Psoas muscle (tissue), 8 donors: ENCODE data around the gene MICU1. TPM values are rescaled to one million over a fixed set of nuclear protein-coding genes. Genes with fewer than 3 reads are reported as not detected.

Experiments used
- ATAC-seq, 4 donors: fragments of 200-7000 bp; cut with Tn5 transposase; one replicate each; pipeline ENCODE4 v1.9.1; 2020; ENCODE audit warnings: moderate library complexity in 3 of 4, mild to moderate bottlenecking in 2 of 4
- DNase-seq, 2 donors: peaks; one replicate each; pipeline ENCODE4 v3.0.0-alpha.2; 2020
- H3K27ac ChIP-seq: fragments of 200-600 bp; one replicate; pipeline ENCODE4 v1.8.0; 2022
- H3K27me3 ChIP-seq, 3 donors: fragments of 200-600 bp in 1 of 3; one replicate each; pipeline versions ENCODE4 v1.6.1 to v1.8.0; 2013 to 2022; ENCODE audit warnings: low read length in 2 of 3, mild to moderate bottlenecking in 2 of 3, moderate library complexity in 1 of 3; ENCODE audit not compliant: insufficient read depth in 3 of 3
- H3K36me3 ChIP-seq, 2 donors: fragments of 200-600 bp in 1 of 2; one replicate each; pipeline versions ENCODE4 v1.6.1 to v1.8.0; 2013 to 2022; ENCODE audit warnings: low read depth in 1 of 2, mild to moderate bottlenecking in 1 of 2, moderate library complexity in 1 of 2; ENCODE audit not compliant: insufficient read depth in 1 of 2
- H3K4me1 ChIP-seq: fragments of 200-600 bp; one replicate; pipeline ENCODE4 v1.8.0; 2022
- H3K4me3 ChIP-seq: fragments of 200-600 bp; one replicate; pipeline ENCODE4 v1.8.0; 2022; ENCODE audit warnings: mild to moderate bottlenecking
- H3K9me3 ChIP-seq: fragments of 200-600 bp; one replicate; pipeline ENCODE4 v1.8.0; 2022
- WGBS, 3 donors: extraction: QIAGEN DNeasy Blood & Tissue Kit; methylation state at CpG; one replicate each; pipeline versions ENCODE4 v1.1.6 to v1.1.7; 2013; 5-methylcytosine and 5-hydroxymethylcytosine counted together
- intact Hi-C, 2 donors: fragments of 100-400 bp; cut with DNase I; formaldehyde crosslinking; loops; one replicate each; pipeline versions ENCODE4 v1.11.0 to v1.14.2; 2022
- polyA plus RNA-seq, 3 donors: library from polyadenylated mRNA; stranded (reverse); fragments of 200-250 nt; gene quantifications; one replicate each; pipeline ENCODE4 v1.2.3, GENCODE V29; 2013
- total RNA-seq, 4 donors: library from RNA; stranded (reverse); fragmentation: NEBNext Ultra II Directional in 2 of 4; extraction: Animal tissue kit (Norgen Biotek cat#: 25700) in 2 of 4; gene quantifications; one replicate each; pipeline versions ENCODE4 v1.2.1 to v1.2.4, GENCODE V29; 2021 to 2023
- TF ChIP-seq, protein P1 (sequence below): fragments of 200-600 bp; IDR thresholded peaks from one replicate; pipeline ENCODE4 v1.8.0; 2022; ENCODE audit warnings: antibody characterized with exemption
- donor health status: healthy with polysubstance abuse.
- donor health status: DM: no; HTN: no; CAD: no; lungs with moderate emphysema.
- donor health status: Bipolar disorder and iron deficiency.
- donor health status: healthy.
- donor health status: DM: yes; HTN: yes; CAD: no.
- donor health status: DM: no; HTN: no; CAD: no.
- donor health status: DM: no; HTN: no; CAD: no.
- donor health status: DM: yes; HTN: yes; CAD: no.

The MICU1 gene
- total and polyA plus RNA-seq, 7 donors = 31.0 to 57.8 (median 37.3) TPM

DNA sequence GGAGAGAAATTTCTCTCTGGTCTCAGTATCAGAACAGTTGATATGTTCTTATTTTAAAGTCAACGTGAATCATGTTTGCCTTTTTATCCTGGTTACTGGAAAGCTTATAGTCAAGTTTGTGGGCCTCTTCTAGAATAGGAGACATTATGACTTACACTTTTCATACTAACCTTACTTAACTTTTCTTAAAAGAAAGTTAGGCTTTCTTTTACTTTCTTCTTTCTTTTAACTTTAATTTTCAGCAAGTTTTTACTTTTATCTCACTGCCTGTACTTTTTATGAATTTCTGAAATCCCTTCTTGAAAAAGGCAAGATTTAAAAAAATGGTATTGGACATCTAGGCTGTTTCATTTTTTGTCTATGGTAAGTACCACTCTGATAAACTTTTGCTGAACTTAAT, 195.9 kb downstream of the MICU1 start:
- Histone ChIP-seq H3K4me3 (no peak overlapping the region), H3K4me1 (no peaks in the 10 kb centered on the region), H3K36me3 (no peaks in the 10 kb centered on the region), H3K27ac (no peak overlapping the region), H3K9me3 (no peaks in the 10 kb centered on the region), H3K27me3 (no peaks in the 10 kb centered on the region)
- intact Hi-C loops = no loop called here
- ATAC-seq (no peak), DNase-seq (no peak)
- TF ChIP-seq, protein P1, sequence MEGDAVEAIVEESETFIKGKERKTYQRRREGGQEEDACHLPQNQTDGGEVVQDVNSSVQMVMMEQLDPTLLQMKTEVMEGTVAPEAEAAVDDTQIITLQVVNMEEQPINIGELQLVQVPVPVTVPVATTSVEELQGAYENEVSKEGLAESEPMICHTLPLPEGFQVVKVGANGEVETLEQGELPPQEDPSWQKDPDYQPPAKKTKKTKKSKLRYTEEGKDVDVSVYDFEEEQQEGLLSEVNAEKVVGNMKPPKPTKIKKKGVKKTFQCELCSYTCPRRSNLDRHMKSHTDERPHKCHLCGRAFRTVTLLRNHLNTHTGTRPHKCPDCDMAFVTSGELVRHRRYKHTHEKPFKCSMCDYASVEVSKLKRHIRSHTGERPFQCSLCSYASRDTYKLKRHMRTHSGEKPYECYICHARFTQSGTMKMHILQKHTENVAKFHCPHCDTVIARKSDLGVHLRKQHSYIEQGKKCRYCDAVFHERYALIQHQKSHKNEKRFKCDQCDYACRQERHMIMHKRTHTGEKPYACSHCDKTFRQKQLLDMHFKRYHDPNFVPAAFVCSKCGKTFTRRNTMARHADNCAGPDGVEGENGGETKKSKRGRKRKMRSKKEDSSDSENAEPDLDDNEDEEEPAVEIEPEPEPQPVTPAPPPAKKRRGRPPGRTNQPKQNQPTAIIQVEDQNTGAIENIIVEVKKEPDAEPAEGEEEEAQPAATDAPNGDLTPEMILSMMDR = no peak
- 79 to 86% (median 79%) methylated on average over 1 of the region's 1 CpG for WGBS, 3 donors

DNA sequence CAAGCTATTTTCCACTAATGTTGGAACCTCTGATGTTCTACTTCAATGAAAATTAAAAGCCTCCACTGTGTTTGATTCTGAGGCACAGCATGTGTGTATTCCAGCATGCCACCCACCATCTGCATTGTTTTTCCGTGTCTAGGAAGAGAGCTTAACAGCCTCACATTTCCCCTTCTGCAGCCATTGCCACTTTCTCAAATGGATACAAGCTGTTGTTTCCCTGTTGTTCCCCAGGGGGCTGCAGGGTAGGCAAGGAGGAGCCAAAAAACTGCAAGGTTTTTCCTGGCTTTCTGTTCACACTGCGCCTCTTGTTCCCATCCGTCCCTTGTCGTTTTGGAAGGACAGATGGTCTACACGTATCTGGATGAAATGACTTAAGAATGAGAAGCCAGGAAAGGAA, 198.9 kb downstream of the MICU1 start:
- TF ChIP-seq, protein P1 = no peak
- H3K4me3 ChIP-seq = no peak overlapping the region
- intact Hi-C loops = no loop called here
- WGBS, 3 donors = 41 to 48% (median 45%) methylated on average over 5 of the region's 5 CpGs
- no peaks in the 10 kb centered on the region for H3K27me3 ChIP-seq
- no peak for DNase-seq
- H3K4me1 ChIP-seq = no peaks in the 10 kb centered on the region
- H3K36me3 ChIP-seq = peaks cover 2 to 16% of the 10 kb centered on the region in 2 donors
- no peak overlapping the region for H3K27ac ChIP-seq
- no peak for ATAC-seq
- H3K9me3 ChIP-seq = no peaks in the 10 kb centered on the region

DNA sequence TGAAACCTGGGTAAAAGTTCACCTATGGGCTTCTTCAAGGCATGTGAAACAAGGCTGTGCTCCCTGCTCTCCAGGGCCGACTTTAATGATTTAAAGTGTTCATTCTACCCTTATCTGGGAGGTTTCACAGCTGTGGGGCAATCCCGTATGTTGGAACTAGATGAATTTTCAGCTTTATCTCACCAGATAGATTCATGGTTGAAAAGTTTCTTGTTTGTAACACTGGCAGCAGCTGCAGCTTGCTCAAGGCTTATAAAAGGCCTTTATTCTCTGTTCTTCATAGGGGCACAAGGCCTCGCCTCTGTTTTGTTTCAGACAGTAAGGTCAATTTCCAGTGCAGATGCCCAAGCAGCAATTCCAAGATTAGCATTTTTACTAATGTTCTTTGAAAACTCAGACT, 200.7 kb downstream of the MICU1 start:
- WGBS, 3 donors = 77 to 83% (median 79%) methylated on average over 3 of the region's 3 CpGs
- Histone ChIP-seq H3K4me1 (no peaks in the 10 kb centered on the region), H3K36me3 (peaks cover 5 to 28% of the 10 kb centered on the region in 2 donors), H3K9me3 (no peaks in the 10 kb centered on the region), H3K4me3 (no peak overlapping the region), H3K27me3 (no peaks in the 10 kb centered on the region), H3K27ac (no peak overlapping the region)
- TF ChIP-seq, protein P1 = no peak
- DNase-seq (no peak), ATAC-seq (no peak)
- intact Hi-C loops = no loop called here

DNA sequence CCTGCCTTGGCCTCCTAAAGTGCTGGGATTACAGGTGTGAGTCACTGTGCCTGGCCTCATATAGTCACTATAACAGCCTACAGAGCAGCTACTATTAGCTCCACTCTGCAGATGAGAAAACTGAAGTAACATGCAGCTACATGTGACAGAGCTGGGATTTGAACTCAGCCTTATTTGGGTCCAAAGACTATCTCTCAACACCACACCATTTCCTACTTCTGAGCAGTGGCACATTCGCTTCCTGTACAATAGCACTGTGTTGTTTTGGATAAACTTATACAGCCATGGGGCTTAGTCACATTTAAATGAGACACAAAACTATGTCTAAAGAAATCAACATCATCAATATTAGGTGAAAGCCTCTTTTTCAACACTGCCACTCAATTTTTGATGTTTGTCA, 201.3 kb downstream of the MICU1 start:
- H3K4me1 ChIP-seq = no peaks in the 10 kb centered on the region
- intact Hi-C loops = no loop called here
- TF ChIP-seq, protein P1 = no peak
- H3K27me3 ChIP-seq = no peaks in the 10 kb centered on the region
- no peak overlapping the region for H3K4me3 ChIP-seq
- H3K36me3 ChIP-seq = peaks cover 5 to 31% of the 10 kb centered on the region in 2 donors
- 90 to 97% (median 93%) methylated on average over 1 of the region's 1 CpG for WGBS, 3 donors
- ATAC-seq (no peak), DNase-seq (no peak)
- H3K27ac ChIP-seq = no peak overlapping the region
- no peaks in the 10 kb centered on the region for H3K9me3 ChIP-seq

DNA sequence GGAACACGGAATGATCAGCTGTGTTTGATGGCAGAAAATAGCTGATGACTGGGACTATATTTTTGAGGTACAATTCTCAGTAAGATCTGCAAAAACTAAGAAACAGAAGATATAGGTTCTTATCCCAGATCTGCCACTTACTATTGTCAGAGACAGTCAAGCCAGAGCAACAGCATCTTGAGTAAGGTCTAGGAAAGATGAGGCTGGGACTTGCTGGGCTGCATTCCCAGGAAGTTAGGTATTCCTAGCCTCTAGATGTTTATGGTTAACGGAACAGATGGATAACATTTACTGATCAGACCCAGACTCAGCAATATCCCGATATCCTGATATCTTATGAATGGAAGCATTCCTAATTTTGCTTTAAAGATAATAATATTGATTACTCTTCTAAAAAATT, 202.5 kb downstream of the MICU1 start:
- no peaks in the 10 kb centered on the region for H3K9me3 ChIP-seq
- intact Hi-C loops = no loop called here
- no peak for ATAC-seq
- H3K36me3 ChIP-seq = peaks cover 5 to 31% of the 10 kb centered on the region in 2 donors
- H3K4me1 ChIP-seq = no peaks in the 10 kb centered on the region
- H3K27me3 ChIP-seq = no peaks in the 10 kb centered on the region
- no peak for DNase-seq
- TF ChIP-seq, protein P1 = no peak
- H3K4me3 ChIP-seq = no peak overlapping the region
- WGBS, 3 donors = 96 to 97% (median 97%) methylated on average over 3 of the region's 3 CpGs
- H3K27ac ChIP-seq = no peak overlapping the region
